Activated CD8-positive, alpha-beta T cell treated with anti-CD3 and anti-CD28 coated beads, Interleukin-2, amount 10 ng/mL, durations not matched to agents 7 days and 5 days (primary cell): ENCODE data around the gene PRRT2. TPM values are rescaled to one million over a fixed set of nuclear protein-coding genes. Genes with fewer than 3 reads are reported as not detected.
A peak's percentile ranks its signal among the peaks of the same experiment; 100 is the strongest.

Experiments
- ATAC-seq: fragments of 150-1000 bp; cut with Tn5 transposase; one replicate; pipeline ENCODE4 v1.10.0; 2021; ENCODE audit warnings: moderate library complexity
- CTCF ChIA-PET: fragments of 350-600 bp; sonication (Branson Sonifier 250); formaldehyde crosslinking; loops from one replicate; lab custom pipeline; 2021; ENCODE audit warnings: antibody characterized with exemption; lab: Charles Lee
- POLR2A ChIA-PET: fragments of 350-600 bp; sonication (Branson Sonifier 250); formaldehyde crosslinking; loops from one replicate; lab custom pipeline; 2021; ENCODE audit warnings: antibody characterized with exemption; lab: Charles Lee
- DNase-seq: peaks from one replicate; pipeline ENCODE4 v3.0.0-alpha.2; 2020
- H3K27ac Mint-ChIP-seq: one replicate; pipeline ENCODE4 v1.8.0; 2021; ENCODE audit warnings: mild to moderate bottlenecking, mixed read lengths
- H3K27me3 Mint-ChIP-seq: one replicate; pipeline ENCODE4 v1.8.0; 2021; ENCODE audit warnings: low read depth, mixed read lengths
- H3K36me3 Mint-ChIP-seq: one replicate; pipeline ENCODE4 v1.8.0; 2021; ENCODE audit warnings: low read depth, mixed read lengths
- H3K4me1 Mint-ChIP-seq: one replicate; pipeline ENCODE4 v1.8.0; 2021; ENCODE audit warnings: low read depth, mixed read lengths
- H3K4me3 Mint-ChIP-seq: one replicate; pipeline ENCODE4 v1.8.0; 2021; ENCODE audit warnings: mild to moderate bottlenecking, mixed read lengths
- H3K9me3 Mint-ChIP-seq: one replicate; pipeline ENCODE4 v1.8.0; 2022; ENCODE audit warnings: mixed read lengths; ENCODE audit not compliant: insufficient read depth
- total RNA-seq, 2 experiments: library from RNA; stranded (reverse); gene quantifications; one replicate each; pipeline ENCODE4 v1.2.3, GENCODE V29; 2021

PRRT2 gene
- total RNA-seq, 2 experiments from 2014 or later, result 0.16 to 0.83 TPM

DNA sequence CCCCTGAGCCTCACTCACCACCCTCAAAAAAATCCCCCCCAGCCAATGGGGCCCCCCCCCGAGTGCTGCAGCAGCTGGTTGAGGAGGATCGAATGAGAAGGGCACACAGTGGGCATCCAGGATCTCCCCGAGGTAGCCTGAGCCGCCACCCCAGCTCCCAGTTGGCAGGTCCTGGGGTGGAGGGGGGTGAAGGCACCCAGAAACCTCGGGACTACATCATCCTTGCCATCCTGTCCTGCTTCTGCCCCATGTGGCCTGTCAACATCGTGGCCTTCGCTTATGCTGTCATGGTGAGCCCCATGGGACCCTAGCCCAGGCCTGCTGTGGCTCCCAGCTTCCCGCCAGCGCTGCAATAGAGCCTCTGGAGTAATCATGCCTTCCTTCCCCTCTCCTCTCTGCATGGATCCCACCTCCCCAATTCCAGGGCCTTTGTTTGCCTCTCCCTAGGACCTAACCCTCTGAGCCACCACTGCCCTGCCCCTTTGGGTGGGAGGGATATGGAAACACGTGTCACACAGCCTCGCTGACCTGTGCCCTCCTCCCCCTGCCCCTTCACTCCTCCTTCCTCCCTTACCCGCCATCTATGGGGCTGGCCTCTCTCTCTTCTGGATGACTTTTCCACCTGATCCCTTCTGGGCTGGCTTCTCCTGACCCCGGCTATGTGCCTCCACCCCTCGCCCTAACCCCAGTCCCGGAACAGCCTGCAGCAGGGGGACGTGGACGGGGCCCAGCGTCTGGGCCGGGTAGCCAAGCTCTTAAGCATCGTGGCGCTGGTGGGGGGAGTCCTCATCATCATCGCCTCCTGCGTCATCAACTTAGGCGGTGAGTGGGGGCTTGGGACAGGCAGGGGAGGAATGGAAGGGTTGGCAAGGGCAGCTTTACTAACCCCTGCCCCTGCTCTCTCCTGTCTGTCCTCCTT is 1.9 kb downstream of the PRRT2 start:
- peaks cover 39% of the 10 kb centered on the region for H3K36me3 Mint-ChIP-seq
- ATAC-seq, result no peak
- peaks cover 8% of the 10 kb centered on the region for H3K27me3 Mint-ChIP-seq
- no peak for DNase-seq
- H3K27ac Mint-ChIP-seq, result peak overlapping the region; percentile 81
- H3K4me1 Mint-ChIP-seq, result peaks cover 71% of the 10 kb centered on the region
- peak overlapping the region; percentile 22 for H3K4me3 Mint-ChIP-seq
- no peaks in the 10 kb centered on the region for H3K9me3 Mint-ChIP-seq
- POLR2A ChIA-PET, result interaction anchor here (0.6 to 0.7 kb wide), 2 partner anchors 23 to 62 kb away, joined by 3 to 5 read pairs; partner anchors contain the start of gene KIF22
- CTCF ChIA-PET, result interaction anchor here (1.1 to 3.9 kb wide), 2 partner anchors 34 to 113 kb away, joined by 4 to 12 read pairs; no protein-coding TSS in a partner anchor

GRCh38 chr16:29814592-29814991 is 2.6 kb downstream of the PRRT2 start:
- Mint-ChIP-seq H3K4me3 (peak overlapping the region; percentile 98), H3K27me3 (peaks cover 8% of the 10 kb centered on the region), H3K27ac (peak overlapping the region; percentile 81), H3K4me1 (peaks cover 74% of the 10 kb centered on the region), H3K36me3 (peaks cover 40% of the 10 kb centered on the region), H3K9me3 (no peaks in the 10 kb centered on the region)
- DNase-seq (no peak), ATAC-seq (no peak)
- CTCF ChIA-PET, result interaction anchor here (1.7 kb wide), 1 partner anchor 123 kb away, joined by 6 read pairs; no protein-coding TSS in a partner anchor
- POLR2A ChIA-PET, result interaction anchor here (0.6 to 2.3 kb wide), 2 partner anchors 24 to 63 kb away, joined by 3 to 12 read pairs; partner anchors contain the start of gene KIF22

DNA sequence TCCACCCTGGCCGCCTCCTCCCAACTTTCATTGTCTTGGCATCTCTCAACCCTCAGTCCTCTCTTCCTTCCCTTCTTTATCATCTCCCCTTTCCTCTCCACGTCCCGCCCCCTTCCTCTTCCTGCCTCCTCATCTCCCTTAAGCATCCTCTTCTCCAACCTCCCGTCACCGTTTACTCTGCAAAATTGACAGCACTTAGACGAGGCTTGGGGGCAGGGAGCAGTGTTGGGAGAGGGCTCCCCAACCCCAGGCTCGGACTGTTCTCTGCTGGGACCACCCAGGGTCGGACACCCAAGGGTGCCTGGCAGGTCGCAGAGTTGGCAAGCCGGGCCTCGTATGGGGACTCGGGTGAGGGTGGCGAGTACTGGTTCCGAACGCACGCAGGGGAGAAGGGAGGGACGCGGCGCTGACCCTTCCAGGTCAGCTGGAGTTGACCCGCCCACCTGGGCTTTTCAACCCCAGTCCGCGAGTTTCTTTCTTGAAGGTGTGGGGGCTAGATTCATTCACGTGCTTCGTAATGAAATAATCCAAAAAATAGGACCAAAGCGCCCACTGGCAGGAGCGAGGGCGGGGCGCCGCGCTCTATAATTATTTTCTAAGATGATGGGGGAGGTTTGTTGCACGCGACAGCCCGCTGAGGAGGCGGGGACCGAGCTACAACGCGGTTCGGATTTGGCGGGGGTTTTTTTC is 3.2 kb downstream of the PRRT2 start:
- H3K9me3 Mint-ChIP-seq, result no peaks in the 10 kb centered on the region
- peak overlapping the region; percentile 98 for H3K4me3 Mint-ChIP-seq
- ChIA-PET CTCF (interaction anchor here (0.6 to 8.0 kb wide), 33 partner anchors 8 to 249 kb away, joined by 3 to 106 read pairs (median 4); partner anchors contain the start of genes KCTD13, KIF22 and MAZ), POLR2A (interaction anchor here (0.6 to 2.3 kb wide), 7 partner anchors 7 to 559 kb away, joined by 3 to 24 read pairs (median 8); partner anchors contain the start of genes KIF22, MAZ and MYL11)
- ATAC-seq (no peak), DNase-seq (peak; percentile 70)
- H3K27ac Mint-ChIP-seq, result peak overlapping the region; percentile 81
- H3K4me1 Mint-ChIP-seq, result peaks cover 74% of the 10 kb centered on the region
- peaks cover 8% of the 10 kb centered on the region for H3K27me3 Mint-ChIP-seq
- H3K36me3 Mint-ChIP-seq, result peaks cover 40% of the 10 kb centered on the region

DNA sequence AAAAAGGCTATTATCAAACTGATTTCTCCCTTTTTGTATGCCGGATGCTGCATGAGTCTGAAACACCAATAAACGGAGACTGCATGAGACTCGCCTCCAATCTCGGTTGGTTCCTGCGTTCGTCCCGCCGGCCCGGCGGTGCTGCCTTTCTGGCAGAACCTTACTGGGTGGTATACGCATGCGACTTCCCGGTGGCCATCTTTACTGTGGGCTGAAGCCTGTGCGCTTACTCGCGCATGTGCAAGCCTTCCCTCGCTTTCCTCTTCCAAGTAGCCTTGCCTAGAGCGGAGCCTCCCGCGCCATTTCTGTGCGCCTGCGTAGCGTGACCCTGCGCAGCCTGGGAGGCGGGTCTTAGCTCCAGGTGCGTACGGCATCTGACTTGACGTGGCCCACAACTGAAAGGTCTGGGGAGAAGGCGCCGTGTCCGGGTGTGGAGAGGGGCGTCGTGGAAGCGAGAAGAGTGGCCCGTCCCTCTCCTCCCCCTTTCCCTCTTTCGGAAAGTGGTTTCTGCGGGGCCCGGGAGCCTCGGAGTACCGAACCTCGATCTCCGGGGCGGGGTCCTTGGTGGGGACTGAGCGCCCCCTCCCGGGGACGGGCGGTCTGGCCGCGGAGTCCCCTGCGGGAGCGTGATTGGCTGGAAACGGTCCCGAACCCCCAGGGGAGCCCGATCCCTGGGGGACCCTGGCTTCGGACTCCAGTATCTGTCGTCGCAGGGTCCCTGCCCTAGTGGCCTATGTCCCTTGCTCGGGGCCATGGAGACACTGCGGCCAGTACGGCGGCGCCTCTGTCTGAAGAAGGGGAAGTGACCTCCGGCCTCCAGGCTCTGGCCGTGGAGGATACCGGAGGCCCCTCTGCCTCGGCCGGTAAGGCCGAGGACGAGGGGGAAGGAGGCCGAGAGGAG is 4.0 kb downstream of the PRRT2 start, which contains the start of gene PAGR1:
TSS of gene PAGR1 (plus strand) at position 360 of the 901 bp plus-strand sequence. CDS start at position 734, 374 bp downstream.
- Mint-ChIP-seq H3K27ac (peak within 1 kb of the TSS; percentile 92), H3K36me3 (peaks cover 39% of the 10 kb centered on the region), H3K27me3 (peaks cover 8% of the 10 kb centered on the region), H3K9me3 (no peaks in the 10 kb centered on the region), H3K4me3 (peak within 1 kb of the TSS; percentile 98), H3K4me1 (peaks cover 70% of the 10 kb centered on the region)
- ATAC-seq (peak; percentile 76), DNase-seq (peak; percentile 99)
- ChIA-PET POLR2A (interaction anchor here (0.6 to 2.3 kb wide), 10 partner anchors 8 to 558 kb away, joined by 3 to 24 read pairs (median 6); partner anchors contain the start of genes KCTD13, KIF22, MAZ and MYL11), CTCF (interaction anchor here (0.6 to 8.0 kb wide), 40 partner anchors 8 to 248 kb away, joined by 3 to 106 read pairs (median 4); partner anchors contain the start of genes KCTD13, KIF22 and MAZ)

GRCh38 chr16:29816694-29817441 is 4.9 kb downstream of the PRRT2 start:
- Mint-ChIP-seq H3K4me3 (peak overlapping the region; percentile 98), H3K27me3 (peaks cover 5% of the 10 kb centered on the region), H3K9me3 (no peaks in the 10 kb centered on the region), H3K4me1 (peaks cover 69% of the 10 kb centered on the region), H3K27ac (peak overlapping the region; percentile 92), H3K36me3 (peaks cover 41% of the 10 kb centered on the region)
- CTCF ChIA-PET, result interaction anchor here (0.6 to 8.0 kb wide), 25 partner anchors 9 to 238 kb away, joined by 3 to 106 read pairs (median 5); partner anchors contain the start of genes KCTD13, KIF22 and MAZ
- POLR2A ChIA-PET, result interaction anchor here (0.7 to 2.3 kb wide), 9 partner anchors 9 to 368 kb away, joined by 3 to 24 read pairs (median 9); partner anchors contain the start of genes KCTD13, KIF22 and MAZ
- DNase-seq, result peak; percentile 84
- ATAC-seq, result peak; percentile 46

GRCh38 chr16:29818082-29818481 is 6.1 kb downstream of the PRRT2 start:
- Mint-ChIP-seq H3K4me1 (peaks cover 71% of the 10 kb centered on the region), H3K36me3 (peaks cover 47% of the 10 kb centered on the region), H3K27ac (peak overlapping the region; percentile 83), H3K9me3 (no peaks in the 10 kb centered on the region), H3K4me3 (peak overlapping the region; percentile 98), H3K27me3 (no peaks in the 10 kb centered on the region)
- ChIA-PET CTCF (interaction anchor here (1.0 to 8.0 kb wide), 8 partner anchors 9 to 180 kb away, joined by 3 to 106 read pairs (median 46); partner anchors contain the start of genes KIF22 and MAZ), POLR2A (interaction anchor here (1.3 to 4.1 kb wide), 4 partner anchors 9 to 109 kb away, joined by 4 to 29 read pairs (median 7); no protein-coding TSS in a partner anchor)
- DNase-seq (no peak), ATAC-seq (no peak)

DNA sequence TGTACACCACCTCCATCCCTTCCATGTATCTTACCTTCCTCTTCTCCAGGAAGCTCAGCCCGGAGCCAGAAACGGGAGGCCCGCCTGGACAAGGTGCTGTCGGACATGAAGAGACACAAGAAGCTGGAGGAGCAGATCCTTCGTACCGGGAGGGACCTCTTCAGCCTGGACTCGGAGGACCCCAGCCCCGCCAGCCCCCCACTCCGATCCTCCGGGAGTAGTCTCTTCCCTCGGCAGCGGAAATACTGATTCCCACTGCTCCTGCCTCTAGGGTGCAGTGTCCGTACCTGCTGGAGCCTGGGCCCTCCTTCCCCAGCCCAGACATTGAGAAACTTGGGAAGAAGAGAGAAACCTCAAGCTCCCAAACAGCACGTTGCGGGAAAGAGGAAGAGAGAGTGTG is 7.5 kb downstream of the PRRT2 start:
- Mint-ChIP-seq H3K4me1 (peaks cover 70% of the 10 kb centered on the region), H3K4me3 (peak overlapping the region; percentile 97), H3K9me3 (no peaks in the 10 kb centered on the region), H3K36me3 (peaks cover 47% of the 10 kb centered on the region), H3K27ac (peak overlapping the region; percentile 89), H3K27me3 (no peaks in the 10 kb centered on the region)
- DNase-seq (no peak), ATAC-seq (no peak)
- CTCF ChIA-PET, result interaction anchor here (0.7 to 8.0 kb wide), 7 partner anchors 11 to 176 kb away, joined by 3 to 106 read pairs (median 5); partner anchors contain the start of genes HIRIP3, INO80E and KIF22
- POLR2A ChIA-PET, result interaction anchor here (0.8 to 4.1 kb wide), 5 partner anchors 8 to 29 kb away, joined by 3 to 29 read pairs (median 5); partner anchors contain the start of genes MAZ and PRRT2

DNA sequence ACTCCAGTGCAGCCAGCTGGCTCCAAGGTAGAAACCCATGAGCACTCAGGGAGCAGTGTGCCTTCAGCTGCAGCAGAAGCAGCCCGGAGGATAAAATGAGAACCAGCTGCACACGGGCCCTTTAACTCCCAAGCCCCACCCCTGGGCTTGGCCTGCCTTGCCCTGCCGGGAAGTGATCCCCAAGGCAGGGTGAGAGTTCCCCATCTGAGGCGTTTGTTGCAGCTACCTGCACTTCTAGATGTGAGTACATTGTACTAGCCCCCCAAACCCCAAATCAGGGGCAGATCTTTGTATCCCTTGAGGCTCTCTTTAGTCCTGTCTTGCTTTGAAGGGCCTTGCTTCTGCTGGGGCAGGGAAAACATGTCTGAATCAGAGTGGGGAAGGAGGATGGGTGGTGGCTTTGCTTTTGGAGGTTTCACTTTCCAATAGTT is 8.3 kb downstream of the PRRT2 start, which contains the start of gene MVP:
TSS of gene MVP (plus strand) at position 192 of the 431 bp plus-strand sequence. CDS start 10,088 bp downstream, outside the sequence.
- no peaks in the 10 kb centered on the region for H3K9me3 Mint-ChIP-seq
- DNase-seq, result peak; percentile 68
- peak within 1 kb of the TSS; percentile 97 for H3K4me3 Mint-ChIP-seq
- peaks cover 70% of the 10 kb centered on the region for H3K4me1 Mint-ChIP-seq
- POLR2A ChIA-PET, result interaction anchor here (0.8 to 4.1 kb wide), 9 partner anchors 9 to 106 kb away, joined by 3 to 29 read pairs (median 5); partner anchors contain the start of genes KCTD13, KIF22 and PRRT2
- H3K27me3 Mint-ChIP-seq, result no peaks in the 10 kb centered on the region
- H3K36me3 Mint-ChIP-seq, result peaks cover 52% of the 10 kb centered on the region
- CTCF ChIA-PET, result interaction anchor here (0.7 to 8.0 kb wide), 11 partner anchors 12 to 235 kb away, joined by 3 to 106 read pairs (median 5); partner anchors contain the start of genes HIRIP3, INO80E, KIF22 and TAOK2
- peak within 1 kb of the TSS; percentile 89 for H3K27ac Mint-ChIP-seq
- peak; percentile 14 for ATAC-seq
